Liver (tissue), 9 donors: ENCODE data around the gene GRID1. TPM values are rescaled to one million over a fixed set of nuclear protein-coding genes. Genes with fewer than 3 reads are reported as not detected.

Source experiments
- DNase-seq: peaks from one replicate; pipeline ENCODE4 v3.0.0-alpha.2; 2017; ENCODE audit warnings: low spot score
- H3K27ac ChIP-seq, 2 donors: one replicate each; pipeline ENCODE4 v1.7.0; 2013; ENCODE audit warnings: inconsistent platforms in 2 of 2, low read length in 2 of 2, control low read depth in 1 of 2, low read depth in 1 of 2, mild to moderate bottlenecking in 1 of 2
- H3K27me3 ChIP-seq, 4 donors: one replicate each; pipeline versions ENCODE4 v1.6.1 to v1.7.0; 2013; ENCODE audit warnings: low read length in 3 of 4, inconsistent platforms in 1 of 4, mild to moderate bottlenecking in 1 of 4, moderate library complexity in 1 of 4; ENCODE audit not compliant: control insufficient read depth in 4 of 4, insufficient read depth in 4 of 4
- H3K36me3 ChIP-seq, 4 donors: one replicate each; pipeline versions ENCODE4 v1.6.1 to v1.7.0; 2013; ENCODE audit warnings: low read length in 3 of 4, mild to moderate bottlenecking in 3 of 4, low read depth in 1 of 4, moderate library complexity in 1 of 4; ENCODE audit not compliant: control insufficient read depth in 4 of 4, insufficient read depth in 3 of 4
- H3K4me1 ChIP-seq, 4 donors: one replicate each; pipeline versions ENCODE4 v1.6.1 to v1.7.0; 2013; ENCODE audit warnings: low read length in 3 of 4, mild to moderate bottlenecking in 3 of 4, moderate library complexity in 1 of 4; ENCODE audit not compliant: control insufficient read depth in 4 of 4, insufficient read depth in 4 of 4
- H3K4me3 ChIP-seq, 3 donors: one replicate each; pipeline versions ENCODE4 v1.6.1 to v1.7.0; 2013; ENCODE audit warnings: low read length in 3 of 3, control low read depth in 1 of 3, low read depth in 1 of 3, mild to moderate bottlenecking in 1 of 3
- H3K9ac ChIP-seq, 2 donors: one replicate each; pipeline ENCODE4 v1.7.0; 2013; ENCODE audit warnings: low read length in 2 of 2, mild to moderate bottlenecking in 2 of 2, moderate library complexity in 2 of 2, control low read depth in 1 of 2, low read depth in 1 of 2
- H3K9me3 ChIP-seq, 4 donors: one replicate each; pipeline versions ENCODE4 v1.6.1 to v1.7.0; 2013; ENCODE audit warnings: low read length in 3 of 4; ENCODE audit not compliant: control insufficient read depth in 4 of 4
- EGR1 ChIP-seq, 2 donors: IDR thresholded peaks; 2 replicates each; pipeline ENCODE4 v1.6.1; 2016 to 2018; ENCODE audit warnings: antibody characterized with exemption in 2 of 2, low read depth in 2 of 2
- FOXA1 ChIP-seq: IDR thresholded peaks from 2 replicates; pipeline ENCODE4 v1.6.1; 2016; ENCODE audit warnings: antibody characterized with exemption
- FOXA2 ChIP-seq: IDR thresholded peaks from 2 replicates; pipeline ENCODE4 v1.6.1; 2016; ENCODE audit warnings: antibody characterized with exemption
- GABPA ChIP-seq, 2 donors: IDR thresholded peaks in 1 of 2; conservative IDR thresholded peaks in 1 of 2; 2 replicates each; pipeline ENCODE4 v1.6.1; 2016; ENCODE audit warnings: antibody characterized with exemption in 2 of 2, mild to moderate bottlenecking in 1 of 2, moderate library complexity in 1 of 2
- HNF4A ChIP-seq, 2 donors: conservative IDR thresholded peaks; 2 replicates each; pipeline ENCODE4 v1.6.1; 2016; ENCODE audit warnings: antibody characterized with exemption in 2 of 2, mild to moderate bottlenecking in 2 of 2
- HNF4G ChIP-seq: IDR thresholded peaks from 2 replicates; pipeline ENCODE4 v1.6.1; 2016; ENCODE audit warnings: antibody characterized with exemption
- JUND ChIP-seq, 2 donors: IDR thresholded peaks; 2 replicates each; pipeline ENCODE4 v1.6.1; 2016; ENCODE audit warnings: antibody characterized with exemption in 2 of 2
- RAD21 ChIP-seq, 2 donors: IDR thresholded peaks; 2 replicates each; pipeline ENCODE4 v1.6.1; 2016; ENCODE audit warnings: antibody characterized with exemption in 2 of 2, mild to moderate bottlenecking in 2 of 2
- SP1 ChIP-seq: IDR thresholded peaks from 2 replicates; pipeline ENCODE4 v1.6.1; 2018; ENCODE audit warnings: antibody characterized with exemption, mild to moderate bottlenecking
- TAF1 ChIP-seq: conservative IDR thresholded peaks from 2 replicates; pipeline ENCODE4 v1.6.1; 2016; ENCODE audit warnings: antibody characterized with exemption, mild to moderate bottlenecking
- WGBS: extraction: QIAGEN DNeasy Blood & Tissue Kit; methylation state at CpG from one replicate; pipeline ENCODE4 v1.1.7; 2013; 5-methylcytosine and 5-hydroxymethylcytosine counted together
- polyA plus RNA-seq, 2 donors: library from polyadenylated mRNA; stranded (reverse) in 1 of 2; unstranded in 1 of 2; fragments of 200-250 nt in 1 of 2; fragments of >200 nt in 1 of 2; fragmentation: Nextera tagmentation in 1 of 2; extraction: Ambion mirVana in 1 of 2; gene quantifications; one replicate each; pipeline versions ENCODE4 v1.2.1 to v1.2.3, GENCODE V29; 2013 to 2015
- total RNA-seq, 2 donors: library from RNA; depleted of rRNA; stranded (reverse); fragments of >200 nt; gene quantifications; one replicate each; pipeline ENCODE4 v1.2.3, GENCODE V29; 2014
- TF ChIP-seq, protein P1 (sequence below): IDR thresholded peaks from 2 replicates; pipeline ENCODE4 v1.6.1; 2016; ENCODE audit warnings: antibody characterized with exemption
- TF ChIP-seq, protein P2 (sequence below): fragments of 150-350 bp; IDR thresholded peaks from 2 replicates; pipeline ENCODE4 v1.5.1; 2017; ENCODE audit warnings: improper control_type of control experiment, low read depth, low read length; ENCODE audit not compliant: missing input control
- TF ChIP-seq, protein P3 (sequence below): IDR thresholded peaks from 2 replicates; pipeline ENCODE4 v1.6.1; 2016; ENCODE audit warnings: antibody characterized with exemption, mild to moderate bottlenecking
- TF ChIP-seq, protein P4 (sequence below): IDR thresholded peaks from 2 replicates; pipeline ENCODE4 v1.6.1; 2016; ENCODE audit warnings: antibody characterized with exemption
- TF ChIP-seq, protein P5 (sequence below): IDR thresholded peaks from 2 replicates; pipeline ENCODE4 v1.6.1; 2016; ENCODE audit warnings: antibody characterized with exemption
- donor health status: healthy.
- donor health status: healthy.
- donor health status: healthy.
- donor health status: healthy.
- donor health status: healthy.

Gene GRID1
- total and polyA plus RNA-seq, 4 donors: 0.09 to 0.17 (median 0.14) TPM; not detected in 1

DNA sequence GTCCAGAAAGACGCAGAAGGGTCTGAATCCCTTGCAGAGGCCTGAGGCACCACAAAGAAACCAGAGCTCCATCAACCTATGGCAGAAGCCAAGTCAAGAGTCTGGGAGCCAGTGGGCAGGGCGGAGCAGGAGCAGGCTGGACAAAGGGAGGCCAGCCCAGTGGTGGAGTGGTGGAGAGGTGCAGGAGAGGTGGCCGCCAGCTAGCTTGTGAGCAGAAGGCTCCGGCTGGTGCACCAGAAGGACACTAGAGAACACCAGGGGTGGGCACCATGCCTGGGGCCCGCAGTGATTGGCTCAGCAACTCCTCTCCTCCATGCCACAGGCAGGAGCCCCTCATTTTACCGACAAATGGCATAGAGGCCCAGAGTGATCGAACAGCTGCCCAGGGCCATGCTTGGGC lies 186.6 kb downstream of the GRID1 start:
- WGBS: 94% methylated on average over 7 of the region's 7 CpGs
- no peak overlapping the region for H3K9ac ChIP-seq
- no peaks in the 10 kb centered on the region for H3K36me3 ChIP-seq
- TF ChIP-seq, protein P1, sequence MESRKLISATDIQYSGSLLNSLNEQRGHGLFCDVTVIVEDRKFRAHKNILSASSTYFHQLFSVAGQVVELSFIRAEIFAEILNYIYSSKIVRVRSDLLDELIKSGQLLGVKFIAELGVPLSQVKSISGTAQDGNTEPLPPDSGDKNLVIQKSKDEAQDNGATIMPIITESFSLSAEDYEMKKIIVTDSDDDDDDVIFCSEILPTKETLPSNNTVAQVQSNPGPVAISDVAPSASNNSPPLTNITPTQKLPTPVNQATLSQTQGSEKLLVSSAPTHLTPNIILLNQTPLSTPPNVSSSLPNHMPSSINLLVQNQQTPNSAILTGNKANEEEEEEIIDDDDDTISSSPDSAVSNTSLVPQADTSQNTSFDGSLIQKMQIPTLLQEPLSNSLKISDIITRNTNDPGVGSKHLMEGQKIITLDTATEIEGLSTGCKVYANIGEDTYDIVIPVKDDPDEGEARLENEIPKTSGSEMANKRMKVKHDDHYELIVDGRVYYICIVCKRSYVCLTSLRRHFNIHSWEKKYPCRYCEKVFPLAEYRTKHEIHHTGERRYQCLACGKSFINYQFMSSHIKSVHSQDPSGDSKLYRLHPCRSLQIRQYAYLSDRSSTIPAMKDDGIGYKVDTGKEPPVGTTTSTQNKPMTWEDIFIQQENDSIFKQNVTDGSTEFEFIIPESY: no peak
- TF ChIP-seq TAF1: no peak
- TF ChIP-seq SP1: no peak
- no peak for TF ChIP-seq FOXA1
- TF ChIP-seq, protein P2, sequence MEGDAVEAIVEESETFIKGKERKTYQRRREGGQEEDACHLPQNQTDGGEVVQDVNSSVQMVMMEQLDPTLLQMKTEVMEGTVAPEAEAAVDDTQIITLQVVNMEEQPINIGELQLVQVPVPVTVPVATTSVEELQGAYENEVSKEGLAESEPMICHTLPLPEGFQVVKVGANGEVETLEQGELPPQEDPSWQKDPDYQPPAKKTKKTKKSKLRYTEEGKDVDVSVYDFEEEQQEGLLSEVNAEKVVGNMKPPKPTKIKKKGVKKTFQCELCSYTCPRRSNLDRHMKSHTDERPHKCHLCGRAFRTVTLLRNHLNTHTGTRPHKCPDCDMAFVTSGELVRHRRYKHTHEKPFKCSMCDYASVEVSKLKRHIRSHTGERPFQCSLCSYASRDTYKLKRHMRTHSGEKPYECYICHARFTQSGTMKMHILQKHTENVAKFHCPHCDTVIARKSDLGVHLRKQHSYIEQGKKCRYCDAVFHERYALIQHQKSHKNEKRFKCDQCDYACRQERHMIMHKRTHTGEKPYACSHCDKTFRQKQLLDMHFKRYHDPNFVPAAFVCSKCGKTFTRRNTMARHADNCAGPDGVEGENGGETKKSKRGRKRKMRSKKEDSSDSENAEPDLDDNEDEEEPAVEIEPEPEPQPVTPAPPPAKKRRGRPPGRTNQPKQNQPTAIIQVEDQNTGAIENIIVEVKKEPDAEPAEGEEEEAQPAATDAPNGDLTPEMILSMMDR: no peak
- TF ChIP-seq, protein P3, sequence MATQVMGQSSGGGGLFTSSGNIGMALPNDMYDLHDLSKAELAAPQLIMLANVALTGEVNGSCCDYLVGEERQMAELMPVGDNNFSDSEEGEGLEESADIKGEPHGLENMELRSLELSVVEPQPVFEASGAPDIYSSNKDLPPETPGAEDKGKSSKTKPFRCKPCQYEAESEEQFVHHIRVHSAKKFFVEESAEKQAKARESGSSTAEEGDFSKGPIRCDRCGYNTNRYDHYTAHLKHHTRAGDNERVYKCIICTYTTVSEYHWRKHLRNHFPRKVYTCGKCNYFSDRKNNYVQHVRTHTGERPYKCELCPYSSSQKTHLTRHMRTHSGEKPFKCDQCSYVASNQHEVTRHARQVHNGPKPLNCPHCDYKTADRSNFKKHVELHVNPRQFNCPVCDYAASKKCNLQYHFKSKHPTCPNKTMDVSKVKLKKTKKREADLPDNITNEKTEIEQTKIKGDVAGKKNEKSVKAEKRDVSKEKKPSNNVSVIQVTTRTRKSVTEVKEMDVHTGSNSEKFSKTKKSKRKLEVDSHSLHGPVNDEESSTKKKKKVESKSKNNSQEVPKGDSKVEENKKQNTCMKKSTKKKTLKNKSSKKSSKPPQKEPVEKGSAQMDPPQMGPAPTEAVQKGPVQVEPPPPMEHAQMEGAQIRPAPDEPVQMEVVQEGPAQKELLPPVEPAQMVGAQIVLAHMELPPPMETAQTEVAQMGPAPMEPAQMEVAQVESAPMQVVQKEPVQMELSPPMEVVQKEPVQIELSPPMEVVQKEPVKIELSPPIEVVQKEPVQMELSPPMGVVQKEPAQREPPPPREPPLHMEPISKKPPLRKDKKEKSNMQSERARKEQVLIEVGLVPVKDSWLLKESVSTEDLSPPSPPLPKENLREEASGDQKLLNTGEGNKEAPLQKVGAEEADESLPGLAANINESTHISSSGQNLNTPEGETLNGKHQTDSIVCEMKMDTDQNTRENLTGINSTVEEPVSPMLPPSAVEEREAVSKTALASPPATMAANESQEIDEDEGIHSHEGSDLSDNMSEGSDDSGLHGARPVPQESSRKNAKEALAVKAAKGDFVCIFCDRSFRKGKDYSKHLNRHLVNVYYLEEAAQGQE: no peak
- TF ChIP-seq GABPA (IDR thresholded peaks at IDR 0.05 in 1 of 2, conservative IDR thresholded peaks at IDR 0.05 in 1 of 2): no peak
- no peak for TF ChIP-seq EGR1 (IDR thresholded peaks at IDR 0.05; ENCODE audit: low read depth in 2 of 2)
- no peak for TF ChIP-seq HNF4G
- TF ChIP-seq, protein P4, sequence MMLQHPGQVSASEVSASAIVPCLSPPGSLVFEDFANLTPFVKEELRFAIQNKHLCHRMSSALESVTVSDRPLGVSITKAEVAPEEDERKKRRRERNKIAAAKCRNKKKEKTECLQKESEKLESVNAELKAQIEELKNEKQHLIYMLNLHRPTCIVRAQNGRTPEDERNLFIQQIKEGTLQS: no peak
- TF ChIP-seq JUND (IDR thresholded peaks at IDR 0.05): no peak
- no peaks in the 10 kb centered on the region for H3K27me3 ChIP-seq
- H3K4me3 ChIP-seq: no peak overlapping the region
- no peaks in the 10 kb centered on the region for H3K9me3 ChIP-seq
- no peak for DNase-seq
- H3K27ac ChIP-seq: no peak overlapping the region
- no peaks in the 10 kb centered on the region for H3K4me1 ChIP-seq

DNA sequence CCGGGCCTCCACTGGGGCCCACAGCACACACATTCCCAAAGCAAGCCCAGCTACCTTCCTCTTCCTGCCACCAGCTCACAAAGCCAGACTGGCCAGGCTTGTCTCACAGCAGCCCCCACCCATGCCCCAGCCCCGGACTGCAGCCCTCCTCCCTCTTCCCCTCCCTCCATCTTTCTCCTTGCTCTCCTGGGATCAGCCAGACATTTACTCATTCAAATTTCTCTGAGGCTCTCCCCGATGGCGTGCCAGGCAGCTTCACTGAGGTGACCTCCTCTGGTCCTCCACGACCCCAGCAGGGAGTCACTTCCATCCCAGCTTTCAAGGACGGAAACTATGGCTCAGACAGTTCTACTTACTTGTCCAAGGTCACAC lies 187.5 kb downstream of the GRID1 start:
- Histone ChIP-seq H3K36me3 (no peaks in the 10 kb centered on the region), H3K27me3 (no peaks in the 10 kb centered on the region), H3K27ac (no peak overlapping the region), H3K9ac (no peak overlapping the region), H3K4me3 (no peak overlapping the region), H3K9me3 (no peaks in the 10 kb centered on the region), H3K4me1 (no peaks in the 10 kb centered on the region)
- no peak for DNase-seq
- WGBS: 87% methylated on average over 6 of the region's 6 CpGs
- no peak for TF ChIP-seq EGR1 (IDR thresholded peaks at IDR 0.05; ENCODE audit: low read depth in 2 of 2)
- no peak for TF ChIP-seq FOXA2
- TF ChIP-seq, protein P5, sequence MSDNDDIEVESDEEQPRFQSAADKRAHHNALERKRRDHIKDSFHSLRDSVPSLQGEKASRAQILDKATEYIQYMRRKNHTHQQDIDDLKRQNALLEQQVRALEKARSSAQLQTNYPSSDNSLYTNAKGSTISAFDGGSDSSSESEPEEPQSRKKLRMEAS: no peak
- no peak for TF ChIP-seq GABPA (IDR thresholded peaks at IDR 0.05 in 1 of 2, conservative IDR thresholded peaks at IDR 0.05 in 1 of 2)
- TF ChIP-seq HNF4A (conservative IDR thresholded peaks at IDR 0.05): no peak
- TF ChIP-seq, protein P1: no peak
- TF ChIP-seq TAF1: no peak
- TF ChIP-seq, protein P4: no peak
- TF ChIP-seq RAD21 (IDR thresholded peaks at IDR 0.05): no peak
- no peak for TF ChIP-seq JUND (IDR thresholded peaks at IDR 0.05)
- no peak for TF ChIP-seq HNF4G
